BLaER1 (cell line): ENCODE data around the gene CPED1.

Experiments used
- H3K27ac ChIP-seq: shearing (Covaris generic); formaldehyde crosslinking; 2 replicates; pipeline ENCODE4 v1.8.1; 2022
- H3K27me3 ChIP-seq: shearing (Covaris generic); formaldehyde crosslinking; 2 replicates; pipeline ENCODE4 v1.8.1; 2022
- H3K36me3 ChIP-seq: shearing (Covaris generic); formaldehyde crosslinking; 2 replicates; pipeline ENCODE4 v1.8.1; 2022
- H3K4me1 ChIP-seq: shearing (Covaris generic); formaldehyde crosslinking; 2 replicates; pipeline ENCODE4 v1.8.1; 2022
- H3K4me2 ChIP-seq: shearing (Covaris generic); formaldehyde crosslinking; 2 replicates; pipeline ENCODE4 v1.8.1; 2022
- H3K4me3 ChIP-seq: shearing (Covaris generic); formaldehyde crosslinking; 2 replicates; pipeline ENCODE4 v1.8.1; 2022
- H3K9ac ChIP-seq: shearing (Covaris generic); formaldehyde crosslinking; 2 replicates; pipeline ENCODE4 v1.8.1; 2022
- H3K9me3 ChIP-seq: shearing (Covaris generic); formaldehyde crosslinking; 2 replicates; pipeline ENCODE4 v1.8.1; 2022
- H4K20me1 ChIP-seq: shearing (Covaris generic); formaldehyde crosslinking; 2 replicates; pipeline ENCODE4 v1.8.1; 2022
- Cebpa-rat ChIP-seq: shearing (Covaris generic); IDR thresholded peaks from 2 replicates; pipeline ENCODE4 v1.8.1; 2022

The CPED1 gene

DNA sequence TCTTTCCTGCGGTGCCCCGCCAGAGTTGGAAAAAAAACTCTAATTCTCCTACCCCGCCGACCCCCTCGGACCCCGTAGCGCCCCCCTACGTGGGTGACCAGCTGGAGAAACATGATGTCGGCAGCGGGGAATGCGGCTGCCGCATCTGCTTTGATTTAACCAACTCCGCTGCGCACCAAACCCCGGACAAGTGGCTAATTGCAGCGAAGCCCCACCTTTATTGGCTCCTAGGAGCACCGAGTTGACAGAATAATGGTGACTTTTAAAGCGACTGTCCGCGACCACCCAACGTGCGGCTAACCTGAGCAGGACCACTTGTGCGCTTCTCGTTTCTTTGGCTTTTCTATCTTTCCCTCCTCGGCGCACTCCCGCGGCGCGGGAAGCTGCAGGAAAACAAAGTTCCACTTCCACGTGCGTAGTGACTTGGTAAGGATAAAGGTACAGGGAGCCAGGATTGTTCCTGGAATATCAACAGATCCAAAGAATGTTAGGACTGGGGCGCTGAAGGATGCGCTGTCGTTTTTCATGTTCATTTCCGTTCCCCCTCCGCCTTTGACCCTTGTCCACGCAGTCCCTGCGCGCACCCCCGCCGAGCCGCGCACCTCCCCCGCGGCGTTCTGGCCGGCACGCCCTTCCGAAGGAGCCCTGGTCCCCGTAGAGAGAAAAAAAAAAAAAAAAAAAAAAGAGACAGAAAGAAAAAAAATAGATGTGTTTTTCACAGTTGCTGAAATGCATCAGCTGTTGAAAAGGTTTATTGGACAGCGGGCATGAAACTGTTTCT, 341.7 kb downstream of the CPED1 start:
- peaks cover 44% of the 10 kb centered on the region for H3K36me3 ChIP-seq
- TF ChIP-seq Cebpa-rat: no peak
- H3K27me3 ChIP-seq: peaks cover 70% of the 10 kb centered on the region
- peak overlapping the region; percentile 87 for H3K9ac ChIP-seq
- peaks cover 42% of the 10 kb centered on the region for H3K4me1 ChIP-seq
- H3K4me3 ChIP-seq: peak overlapping the region; percentile 70
- peaks cover 93% of the 10 kb centered on the region for H4K20me1 ChIP-seq
- no peaks in the 10 kb centered on the region for H3K9me3 ChIP-seq
- peak overlapping the region; percentile 76 for H3K4me2 ChIP-seq
- peak overlapping the region; percentile 91 for H3K27ac ChIP-seq

GRCh38 chr7:121331048-121331447, 342.5 kb downstream of the CPED1 start:
- Histone ChIP-seq H3K36me3 (peaks cover 42% of the 10 kb centered on the region), H3K27ac (peak overlapping the region; percentile 91), H3K4me3 (peak overlapping the region; percentile 70), H3K9me3 (no peaks in the 10 kb centered on the region), H3K4me1 (peaks cover 36% of the 10 kb centered on the region), H3K4me2 (peak overlapping the region; percentile 49), H4K20me1 (peaks cover 93% of the 10 kb centered on the region), H3K9ac (peak overlapping the region; percentile 87), H3K27me3 (peaks cover 77% of the 10 kb centered on the region)
- TF ChIP-seq Cebpa-rat: no peak

GRCh38 chr7:121331574-121331973, 343.1 kb downstream of the CPED1 start:
- H4K20me1 ChIP-seq: peaks cover 93% of the 10 kb centered on the region
- no peaks in the 10 kb centered on the region for H3K9me3 ChIP-seq
- H3K27me3 ChIP-seq: peaks cover 80% of the 10 kb centered on the region
- H3K9ac ChIP-seq: peak overlapping the region; percentile 87
- peak overlapping the region; percentile 91 for H3K27ac ChIP-seq
- peaks cover 42% of the 10 kb centered on the region for H3K36me3 ChIP-seq
- H3K4me2 ChIP-seq: peak overlapping the region; percentile 49
- peak overlapping the region; percentile 70 for H3K4me3 ChIP-seq
- TF ChIP-seq Cebpa-rat: no peak
- H3K4me1 ChIP-seq: peaks cover 31% of the 10 kb centered on the region

GRCh38 chr7:121334376-121334775, 345.9 kb downstream of the CPED1 start:
- no peak for TF ChIP-seq Cebpa-rat
- H3K4me2 ChIP-seq: peak overlapping the region; percentile 60
- H3K27ac ChIP-seq: peak overlapping the region; percentile 91
- H3K36me3 ChIP-seq: peaks cover 70% of the 10 kb centered on the region
- H3K4me1 ChIP-seq: peaks cover 11% of the 10 kb centered on the region
- H3K9me3 ChIP-seq: no peaks in the 10 kb centered on the region
- peaks cover 67% of the 10 kb centered on the region for H3K27me3 ChIP-seq
- H3K4me3 ChIP-seq: peak overlapping the region; percentile 70
- H4K20me1 ChIP-seq: peaks cover 93% of the 10 kb centered on the region
- H3K9ac ChIP-seq: peak overlapping the region; percentile 84

GRCh38 chr7:121334875-121335648, 346.6 kb downstream of the CPED1 start:
- peak overlapping the region; percentile 91 for H3K27ac ChIP-seq
- peaks cover 60% of the 10 kb centered on the region for H3K27me3 ChIP-seq
- no peak for TF ChIP-seq Cebpa-rat
- peak overlapping the region; percentile 60 for H3K4me2 ChIP-seq
- peaks cover 93% of the 10 kb centered on the region for H4K20me1 ChIP-seq
- peaks cover 72% of the 10 kb centered on the region for H3K36me3 ChIP-seq
- peaks cover 14% of the 10 kb centered on the region for H3K4me1 ChIP-seq
- peak overlapping the region; percentile 84 for H3K9ac ChIP-seq
- no peaks in the 10 kb centered on the region for H3K9me3 ChIP-seq
- peak overlapping the region; percentile 70 for H3K4me3 ChIP-seq

- H3K9ac ChIP-seq: peak overlapping the region; percentile 85
- peak overlapping the region; percentile 70 for H3K4me3 ChIP-seq
- H3K4me2 ChIP-seq: peak overlapping the region; percentile 72
- peaks cover 89% of the 10 kb centered on the region for H4K20me1 ChIP-seq
- H3K36me3 ChIP-seq: peaks cover 62% of the 10 kb centered on the region
- peaks cover 15% of the 10 kb centered on the region for H3K4me1 ChIP-seq
- H3K9me3 ChIP-seq: no peaks in the 10 kb centered on the region
- peaks cover 45% of the 10 kb centered on the region for H3K27me3 ChIP-seq
- H3K27ac ChIP-seq: peak overlapping the region; percentile 91
- no peak for TF ChIP-seq Cebpa-rat
Measured at GRCh38 chr7:121336579-121336978, 348.1 kb downstream of the CPED1 start.

GRCh38 chr7:121337398-121337797, 348.9 kb downstream of the CPED1 start:
- Histone ChIP-seq H3K27me3 (peaks cover 37% of the 10 kb centered on the region), H3K4me2 (peak overlapping the region; percentile 72), H3K9ac (peak overlapping the region; percentile 85), H3K4me1 (peaks cover 15% of the 10 kb centered on the region), H3K9me3 (no peaks in the 10 kb centered on the region), H4K20me1 (peaks cover 89% of the 10 kb centered on the region), H3K4me3 (peak overlapping the region; percentile 70), H3K36me3 (peaks cover 62% of the 10 kb centered on the region), H3K27ac (peak overlapping the region; percentile 91; the same call in 1 of the 2 replicates)
- no peak for TF ChIP-seq Cebpa-rat

DNA sequence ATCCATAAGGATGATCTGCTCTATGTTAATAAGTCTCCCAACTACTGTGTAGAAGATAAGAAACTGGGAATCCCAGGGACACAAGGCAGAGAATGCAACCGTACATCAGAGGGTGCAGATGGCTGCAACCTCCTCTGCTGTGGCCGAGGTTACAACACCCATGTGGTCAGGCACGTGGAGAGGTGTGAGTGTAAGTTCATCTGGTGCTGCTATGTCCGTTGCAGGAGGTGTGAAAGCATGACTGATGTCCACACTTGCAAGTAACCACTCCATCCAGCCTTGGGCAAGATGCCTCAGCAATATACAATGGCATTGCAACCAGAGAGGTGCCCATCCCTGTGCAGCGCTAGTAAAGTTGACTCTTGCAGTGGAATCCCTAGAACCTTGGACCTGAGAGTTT, 350.6 kb downstream of the CPED1 start:
- H3K27ac ChIP-seq: peak overlapping the region; percentile 91
- peaks cover 15% of the 10 kb centered on the region for H3K4me1 ChIP-seq
- H3K9me3 ChIP-seq: no peaks in the 10 kb centered on the region
- TF ChIP-seq Cebpa-rat: no peak
- H3K27me3 ChIP-seq: peaks cover 35% of the 10 kb centered on the region
- H3K4me3 ChIP-seq: peak overlapping the region; percentile 70
- H3K4me2 ChIP-seq: peak overlapping the region; percentile 72
- peak overlapping the region; percentile 85 for H3K9ac ChIP-seq
- H3K36me3 ChIP-seq: peaks cover 65% of the 10 kb centered on the region
- H4K20me1 ChIP-seq: peaks cover 96% of the 10 kb centered on the region

DNA sequence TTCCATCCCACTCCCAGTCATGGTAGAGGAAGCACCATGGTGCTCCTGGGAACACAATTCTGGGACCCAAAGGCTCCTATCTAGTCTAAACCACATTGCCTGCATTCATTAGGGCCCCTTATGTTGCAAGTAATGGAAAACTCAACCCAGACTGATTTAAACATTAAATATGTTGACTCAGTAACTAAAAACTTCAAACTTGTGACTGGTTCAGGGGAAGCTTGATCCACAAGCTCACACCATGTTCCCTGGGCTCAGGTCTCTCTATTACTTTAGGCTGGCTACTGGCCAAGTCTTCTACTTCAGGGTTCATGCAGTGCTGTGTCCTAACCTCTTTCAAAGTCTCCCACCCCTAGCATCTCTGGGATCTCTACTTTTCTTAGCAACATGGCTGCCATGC, 353.4 kb downstream of the CPED1 start:
- TF ChIP-seq Cebpa-rat: no peak
- Histone ChIP-seq H3K9ac (no peak overlapping the region), H3K27ac (peak overlapping the region; percentile 11; the same call in 1 of the 2 replicates), H3K27me3 (peaks cover 10% of the 10 kb centered on the region; the same call in 1 of the 2 replicates), H3K4me1 (peaks cover 15% of the 10 kb centered on the region), H3K4me3 (no peak overlapping the region), H3K9me3 (no peaks in the 10 kb centered on the region), H4K20me1 (peaks cover 97% of the 10 kb centered on the region), H3K4me2 (0 out of 2 replicates have a peak overlapping the region, but pooled peaks have one; percentile 6), H3K36me3 (peaks cover 49% of the 10 kb centered on the region)
